ENCODE data around the gene PLA2G4F.

DNA sequence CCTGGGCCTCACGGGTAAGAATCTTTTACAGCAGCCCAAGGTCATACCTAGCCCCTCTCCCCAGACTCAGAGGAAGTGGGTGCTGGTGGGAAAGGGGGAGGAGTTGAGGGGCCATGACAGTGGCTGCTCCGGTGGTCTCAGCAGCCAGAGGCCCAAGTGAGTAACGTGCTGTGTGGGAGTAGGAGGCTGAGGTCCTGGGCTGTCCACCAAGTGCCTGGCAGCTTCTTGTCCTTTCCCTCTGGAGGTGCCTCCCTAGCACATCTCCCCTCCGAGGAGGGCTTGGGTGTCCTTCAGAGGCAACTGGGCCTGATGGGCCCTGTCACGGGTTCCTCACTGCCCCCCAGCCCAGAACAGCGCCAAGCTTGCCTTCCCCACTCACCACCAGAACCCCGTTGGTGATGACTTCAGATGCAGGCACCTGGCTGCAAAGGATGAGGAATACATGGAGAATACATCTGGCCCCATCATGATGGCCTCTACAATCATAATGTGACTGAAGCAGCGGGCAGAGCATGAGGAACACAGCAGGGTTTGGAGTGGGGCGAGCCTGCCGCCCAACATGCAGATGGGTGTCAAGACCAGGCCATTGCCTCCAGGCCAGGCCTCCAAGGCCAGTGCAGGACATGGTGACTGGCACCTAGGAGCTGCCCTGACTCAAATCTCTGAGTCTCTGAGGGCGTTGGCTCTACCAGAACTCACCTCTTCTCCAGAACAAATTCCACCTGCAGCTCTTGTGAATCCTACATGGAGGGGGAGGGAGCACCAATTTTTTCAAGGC, 3.3 kb downstream of the PLA2G4F start:
- TF ChIP-seq POLR2A (IDR thresholded peaks at IDR 0.05): no peak
- TF ChIP-seq CTCF (IDR thresholded peaks at IDR 0.05): no peak
- TF ChIP-seq POLR2AphosphoS5 (IDR thresholded peaks at IDR 0.05): no peak
